HUDEP-2 (cell line): ENCODE measurements around the gene DTWD2.

Experiments
- DNase-seq, 76 experiments: peaks; one replicate each; lab custom pipeline; 2025; ENCODE audit not compliant: unreplicated experiment in 76 of 76; lab: John Stamatoyannopoulos, UW

Gene DTWD2

DNA sequence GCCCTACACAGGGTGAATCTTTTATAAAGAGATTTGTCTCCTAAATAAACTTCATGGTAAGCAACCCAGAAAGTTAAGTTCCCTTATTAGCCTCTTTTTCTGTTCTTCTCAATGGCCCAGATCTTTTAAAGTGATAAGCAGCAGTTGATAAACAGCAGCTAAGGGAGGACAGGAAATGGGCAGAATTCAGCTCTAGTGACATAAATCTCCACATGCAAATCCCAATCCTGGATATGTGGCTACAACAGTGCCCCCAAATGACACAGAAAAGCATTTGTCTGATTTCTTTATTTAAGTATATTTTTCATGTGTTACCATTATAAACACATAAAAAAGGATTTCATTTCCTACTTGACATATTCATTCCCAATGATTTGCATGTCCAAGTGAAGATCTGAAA lies 199.0 kb downstream of the DTWD2 start:
- DNase-seq: no peak

DNA sequence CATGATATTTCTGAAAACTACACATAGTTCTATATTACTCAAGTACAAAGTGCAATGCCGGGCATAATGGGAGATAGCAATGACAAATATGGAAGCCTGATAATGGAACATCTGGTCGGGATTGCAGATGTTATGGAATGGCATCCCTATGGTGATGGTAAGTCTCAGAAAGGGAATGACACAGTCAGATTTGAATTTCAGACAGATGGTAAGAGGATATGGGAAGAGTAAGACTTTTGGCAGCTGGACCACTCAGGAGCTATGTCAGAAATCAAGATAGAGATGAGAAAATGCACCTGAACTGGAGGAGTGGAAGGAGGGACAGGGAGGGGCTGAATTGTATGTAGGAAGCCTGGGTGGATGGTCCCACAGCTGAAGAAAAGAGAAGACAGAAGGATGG lies 200.0 kb downstream of the DTWD2 start:
- DNase-seq: no peak
